Stimulated activated CD8-positive, alpha-beta memory T cell treated with anti-CD3 and anti-CD28 coated beads, Interleukin-15, amount 100 ng/mL, for 4 hours (primary cell): ENCODE results near the gene COL17A1.

Source experiments
- DNase-seq, 2 donors: peaks; one replicate each; pipeline ENCODE4 v3.0.0-alpha.2; 2020; ENCODE audit warnings: low read depth in 2 of 2

Gene COL17A1

DNA sequence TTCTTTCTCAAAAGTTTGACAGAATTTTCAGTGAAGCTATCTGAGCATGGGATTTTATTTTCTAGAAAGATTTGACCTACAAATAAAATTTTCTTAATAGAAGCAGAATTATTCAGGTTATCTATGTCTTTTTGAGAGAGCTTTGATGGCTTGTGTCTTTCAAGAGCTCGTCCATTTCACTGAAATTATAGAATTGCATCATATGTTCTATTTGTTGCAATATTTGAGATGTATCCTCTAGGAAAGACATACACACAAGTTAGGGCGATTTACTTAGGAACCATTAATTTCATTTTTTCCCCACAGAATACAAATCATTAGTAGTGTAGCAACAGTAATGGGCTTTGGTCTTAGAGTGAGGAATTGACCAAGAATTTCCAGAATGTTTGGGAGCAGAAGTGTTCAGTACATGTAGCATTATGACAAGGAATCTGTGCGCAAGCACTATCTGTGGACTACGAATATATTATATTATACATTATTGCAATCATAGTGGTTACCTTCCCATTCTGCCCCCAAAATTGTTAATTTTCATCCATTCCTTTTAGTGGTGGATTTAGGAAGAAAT, 12.8 kb upstream of the COL17A1 start:
- DNase-seq: no peak

DNA sequence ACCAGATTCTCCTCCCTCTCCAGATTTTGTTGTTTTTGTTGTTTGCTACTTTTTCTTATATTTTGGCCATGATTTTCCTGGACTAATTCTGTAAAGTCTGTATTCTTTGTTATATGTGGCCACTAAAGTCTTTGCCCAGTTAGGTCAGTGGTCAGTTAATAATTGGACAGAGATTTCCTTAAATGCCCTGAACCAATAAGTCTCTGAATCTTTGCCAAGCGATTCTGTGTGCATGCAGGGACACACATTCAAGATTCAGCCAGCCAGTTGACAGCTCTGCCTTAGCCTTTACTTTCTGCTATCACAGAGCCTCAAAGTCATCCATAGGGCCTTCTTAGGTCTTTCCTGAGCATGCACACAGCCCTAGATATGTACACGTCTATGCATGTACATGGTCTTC, 11.0 kb upstream of the COL17A1 start:
- DNase-seq: no peak

DNA sequence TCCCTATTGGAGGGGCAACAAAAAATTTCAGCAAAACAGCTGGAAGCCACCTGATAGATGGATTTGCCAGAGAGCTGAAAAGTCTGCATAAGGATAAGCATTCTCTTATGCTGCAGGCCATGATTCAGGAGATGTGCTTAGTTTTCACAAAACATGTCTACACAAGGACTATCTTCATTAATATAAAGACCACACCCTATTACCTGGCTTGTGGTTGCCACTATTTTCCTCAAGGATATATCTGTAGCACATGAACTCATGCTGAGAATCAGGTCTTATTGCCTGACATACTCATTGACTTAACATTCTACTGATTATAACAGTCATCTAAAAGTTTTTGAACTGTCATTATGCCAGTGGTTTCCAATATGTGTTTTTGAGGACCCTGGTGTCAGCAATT, 7.1 kb upstream of the COL17A1 start:
- no peak for DNase-seq

DNA sequence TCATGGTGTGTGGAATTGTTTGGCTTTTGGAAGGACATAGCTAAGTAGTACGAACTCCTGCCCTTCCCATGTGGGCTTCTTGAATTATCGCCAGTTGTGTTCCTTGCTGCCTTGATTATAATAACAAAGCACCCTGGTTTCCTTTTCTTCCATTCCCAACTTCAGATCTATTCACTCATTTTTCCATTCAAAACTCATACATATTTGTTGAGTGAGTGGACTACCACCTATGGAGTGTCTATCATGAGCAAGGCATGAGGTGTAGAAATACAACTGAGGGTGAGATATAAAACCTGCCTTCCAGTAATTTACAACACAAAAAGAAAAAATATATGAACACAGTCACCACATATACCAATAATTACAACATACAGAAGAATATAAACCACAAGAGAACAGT, 4.9 kb upstream of the COL17A1 start:
- no peak for DNase-seq

DNA sequence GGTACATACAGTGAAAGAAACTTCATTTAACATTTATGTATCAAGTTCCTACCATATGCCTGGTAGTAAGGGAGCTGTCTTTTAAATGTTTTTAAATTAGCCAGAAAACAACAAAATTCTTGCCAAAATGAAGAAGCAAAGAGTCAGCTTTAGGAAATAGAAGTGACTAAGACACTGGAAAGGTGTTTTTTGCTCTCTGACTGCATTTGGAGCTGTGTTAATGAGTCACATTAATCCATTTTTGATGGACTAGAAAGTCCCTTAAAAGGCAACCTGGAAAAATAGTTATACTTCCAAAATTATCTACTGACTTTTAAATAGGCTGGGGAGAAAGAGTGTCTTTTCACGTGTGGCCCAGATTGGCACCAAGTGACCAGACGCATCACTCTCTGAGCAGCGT, 3.9 kb upstream of the COL17A1 start:
- no peak for DNase-seq

DNA sequence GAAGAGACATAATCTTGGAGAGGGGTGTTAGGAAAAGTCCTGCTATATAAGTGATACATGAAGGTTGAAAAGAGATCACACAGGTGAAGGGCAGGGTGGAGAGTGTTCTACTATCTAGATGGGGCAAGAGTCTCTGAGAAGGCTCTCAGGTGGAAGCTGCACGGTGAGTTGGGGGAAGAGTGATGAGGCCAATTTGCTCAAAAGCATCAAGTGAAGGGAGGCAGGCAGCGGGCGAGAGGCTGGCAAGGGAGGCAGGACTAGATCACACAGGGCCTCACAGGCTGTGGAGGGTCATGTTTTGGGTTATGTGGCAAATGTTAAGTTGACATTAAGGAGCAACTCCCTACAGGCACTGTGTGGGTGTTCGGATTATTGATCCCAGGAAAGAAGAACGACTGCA, 2.6 kb upstream of the COL17A1 start:
- DNase-seq: no peak

DNA sequence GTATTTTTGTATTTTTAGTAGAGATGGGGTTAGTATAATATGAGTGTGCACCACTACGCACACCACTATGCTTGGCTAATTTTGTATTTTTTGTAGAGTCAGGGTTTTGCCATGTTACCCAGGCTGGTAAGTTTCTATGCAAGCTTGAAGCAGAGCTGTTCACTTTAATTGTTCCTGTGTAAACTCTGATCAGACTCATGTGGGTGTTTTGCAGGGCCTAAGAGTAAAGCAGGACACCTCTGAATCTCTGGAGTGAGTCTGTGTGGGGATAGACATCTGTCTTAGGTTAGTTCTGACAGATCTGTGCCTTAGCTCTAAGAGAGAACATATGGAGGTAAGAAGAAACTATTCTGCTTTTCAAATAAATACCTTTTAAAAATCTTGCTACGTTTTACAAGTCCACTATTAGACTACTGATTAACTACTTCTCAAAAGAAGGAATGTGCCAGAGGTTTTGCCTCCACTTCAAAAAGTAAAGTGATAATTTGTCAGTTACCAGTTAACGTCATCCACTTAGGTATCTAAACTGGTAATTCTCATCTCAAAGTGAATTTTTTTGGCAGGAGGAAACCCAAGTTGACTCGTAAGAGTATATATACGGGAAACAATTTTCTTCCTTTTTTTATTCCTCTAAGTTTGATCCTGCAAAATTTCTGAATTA, 1.1 kb downstream of the COL17A1 start:
- DNase-seq: no peak

DNA sequence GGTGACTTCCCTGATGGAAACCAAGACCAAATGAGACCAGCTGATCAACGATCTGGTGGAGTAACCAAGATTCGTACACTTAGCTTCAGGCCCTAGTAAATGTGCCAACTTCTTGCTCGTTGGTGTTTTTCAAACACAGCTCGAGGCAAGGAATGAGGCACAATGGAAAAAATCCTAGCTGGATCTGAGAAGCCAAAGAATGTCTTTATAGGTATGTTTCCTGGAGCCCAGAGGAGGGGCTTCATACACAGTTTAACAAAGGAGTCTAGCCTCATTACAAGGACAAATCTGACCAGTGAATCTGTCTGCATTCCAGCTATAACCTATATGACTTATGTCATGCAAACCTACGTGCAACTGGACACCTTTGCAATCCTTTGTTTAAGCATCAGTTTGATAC, 3.7 kb downstream of the COL17A1 start:
- DNase-seq: no peak

DNA sequence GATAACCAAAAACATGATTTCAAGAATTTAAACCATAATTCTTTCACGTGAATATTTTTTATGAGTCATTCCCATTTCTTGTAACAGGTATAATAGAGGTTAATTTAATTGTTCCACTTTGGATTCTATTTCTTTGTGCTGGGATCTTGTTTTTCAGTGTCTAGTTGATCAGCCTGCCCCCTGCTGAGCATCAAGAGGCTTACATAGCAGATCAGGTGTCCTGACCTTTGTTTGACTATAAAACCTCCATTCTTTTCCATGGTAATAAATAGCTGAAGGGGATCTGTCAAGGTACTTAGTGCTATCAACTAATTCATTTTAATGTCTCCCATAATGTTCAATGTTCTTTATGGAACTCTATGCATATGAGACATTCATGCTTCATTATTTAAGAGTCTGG, 4.9 kb downstream of the COL17A1 start:
- DNase-seq: no peak

DNA sequence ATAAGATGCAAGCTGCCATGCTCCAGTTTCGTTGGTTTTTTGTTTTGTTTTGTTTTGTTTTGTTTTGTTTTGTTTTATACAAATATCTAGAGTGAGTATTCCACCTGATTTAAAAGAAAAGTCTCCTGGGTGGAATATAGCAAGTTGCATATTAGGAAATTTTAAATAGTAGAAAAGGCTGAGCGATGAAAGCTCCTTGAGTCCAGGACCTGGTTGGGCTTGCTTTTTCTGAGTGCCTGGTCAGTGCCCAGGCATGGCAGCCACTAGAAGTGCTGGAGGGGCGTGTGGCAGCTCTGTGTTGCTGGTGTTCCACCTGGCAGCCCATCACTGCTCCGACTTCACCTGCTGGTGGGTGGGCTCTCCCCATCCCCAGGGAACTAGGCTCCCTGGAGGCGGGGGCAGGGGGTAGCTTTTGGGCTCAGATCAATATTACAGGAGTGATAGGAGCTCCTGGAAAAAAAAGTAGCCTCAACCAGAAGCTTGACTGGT, 8.0 kb downstream of the COL17A1 start:
- no peak for DNase-seq

DNA sequence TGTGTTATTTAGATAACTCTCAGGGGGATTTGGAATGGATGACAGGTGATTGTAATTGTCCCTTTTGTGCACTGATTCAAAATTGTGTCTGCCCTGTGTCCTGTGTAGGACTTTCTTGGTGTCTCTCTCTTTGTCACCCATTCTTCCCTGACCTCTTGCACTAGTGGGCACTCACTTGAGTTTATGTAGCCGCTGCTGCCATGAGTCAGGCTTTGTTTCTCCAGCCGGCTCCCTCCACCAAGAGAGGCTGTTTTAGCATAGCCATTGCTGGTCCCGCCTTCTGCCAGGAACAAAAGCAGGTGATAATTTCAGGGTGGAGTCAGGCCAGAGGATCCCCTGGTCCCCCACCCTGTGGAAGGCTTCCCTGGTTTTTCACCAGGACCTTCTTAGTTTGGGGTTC, 8.4 kb downstream of the COL17A1 start:
- DNase-seq: no peak

DNA sequence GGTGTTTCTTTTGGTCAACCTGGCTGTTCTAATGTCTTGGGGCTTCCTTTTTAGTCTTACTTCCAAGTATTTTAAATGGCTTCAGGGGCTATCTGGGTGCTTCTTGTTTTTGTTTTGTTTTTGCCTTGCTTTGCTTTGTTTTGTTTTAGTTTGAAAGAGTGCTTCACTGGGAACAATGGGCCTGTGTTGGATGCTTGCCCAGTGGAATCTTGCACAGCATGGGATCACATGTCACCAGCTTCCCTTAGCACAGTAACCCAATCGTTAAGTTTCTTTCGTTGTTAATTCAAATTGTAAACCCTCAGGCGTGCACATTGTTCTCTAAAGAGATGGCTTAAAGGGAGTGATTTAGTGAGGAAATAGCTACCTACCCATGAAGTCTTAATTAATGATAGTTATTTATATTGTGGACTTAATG, 8.9 kb downstream of the COL17A1 start:
- DNase-seq: no peak

DNA sequence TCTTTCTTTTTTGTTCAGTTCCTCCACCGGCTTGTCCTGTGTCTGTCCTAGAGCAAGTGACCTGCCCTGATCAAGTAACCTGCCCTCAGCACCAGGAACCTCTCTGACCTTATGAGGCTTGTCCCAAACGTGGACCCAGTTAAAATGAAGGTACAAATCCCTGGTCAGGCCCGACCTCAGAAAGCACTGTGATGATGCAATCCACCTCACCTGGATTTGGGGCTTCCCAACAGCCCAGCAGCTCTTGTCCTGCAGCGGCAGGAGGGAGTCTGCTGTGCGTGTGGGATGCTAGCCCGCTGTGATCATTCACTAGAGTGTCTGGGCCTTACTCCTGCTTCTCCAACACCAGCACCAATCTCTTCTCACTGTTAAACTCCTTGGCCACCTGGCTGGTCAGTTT, 11.2 kb downstream of the COL17A1 start:
- DNase-seq: no peak

DNA sequence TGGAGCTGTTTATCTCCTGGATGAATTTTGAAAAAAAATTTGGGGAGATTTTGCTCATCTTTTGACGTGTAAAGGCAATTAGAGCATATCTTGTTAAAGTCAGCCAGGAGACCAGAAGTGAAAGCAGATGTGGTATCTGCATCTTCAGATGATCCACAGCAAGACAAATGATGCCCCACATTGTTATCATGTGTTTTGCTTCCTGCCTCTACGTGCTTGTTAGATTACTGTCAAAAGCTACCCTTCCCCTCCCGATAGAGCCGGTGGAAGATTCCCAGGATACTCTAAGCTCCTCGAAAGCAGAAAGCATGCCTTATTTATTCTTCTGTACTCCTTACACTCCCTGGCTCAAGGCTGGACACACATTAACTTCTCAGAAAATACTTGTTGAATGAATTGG, 12.9 kb downstream of the COL17A1 start:
- no peak for DNase-seq

DNA sequence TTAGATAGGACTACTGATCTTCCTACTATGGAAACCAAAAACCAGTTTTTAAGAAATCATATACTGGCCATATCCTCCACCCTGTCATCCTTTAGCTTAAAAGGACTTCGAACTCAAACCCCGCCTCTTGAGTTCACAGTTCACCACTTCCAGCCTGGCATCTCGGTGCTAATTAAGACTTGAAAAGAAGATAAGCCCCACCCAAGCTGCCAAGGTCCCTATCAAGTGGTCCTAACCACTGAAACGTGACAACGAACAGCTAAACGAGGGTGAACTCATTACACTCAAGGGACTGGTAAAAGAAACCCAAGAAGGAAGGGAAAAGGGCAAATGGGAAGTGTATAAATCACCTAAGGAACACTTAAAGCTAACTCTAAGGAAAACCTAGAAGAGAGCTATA, 16.1 kb downstream of the COL17A1 start:
- DNase-seq: no peak

DNA sequence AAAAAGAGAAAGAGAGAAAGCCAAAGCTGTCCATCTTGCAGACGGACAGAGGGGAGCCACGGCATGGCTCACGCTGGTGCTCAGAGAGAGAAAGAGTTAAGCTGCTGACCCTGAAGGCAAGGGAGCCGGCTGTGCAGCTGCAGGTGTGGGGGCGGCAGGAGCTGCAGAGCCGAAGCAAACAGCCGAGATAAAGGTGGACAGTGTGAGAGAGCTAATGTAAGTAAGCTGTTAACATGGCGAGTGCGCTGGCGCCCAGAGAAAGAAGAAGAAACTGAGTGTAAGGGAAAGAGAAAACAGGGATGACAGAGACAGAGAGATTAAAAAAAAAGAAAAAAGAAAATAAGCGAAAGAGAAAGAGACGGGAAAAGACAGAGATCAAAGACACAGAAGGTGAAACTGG, 18.2 kb downstream of the COL17A1 start:
- no peak for DNase-seq

DNA sequence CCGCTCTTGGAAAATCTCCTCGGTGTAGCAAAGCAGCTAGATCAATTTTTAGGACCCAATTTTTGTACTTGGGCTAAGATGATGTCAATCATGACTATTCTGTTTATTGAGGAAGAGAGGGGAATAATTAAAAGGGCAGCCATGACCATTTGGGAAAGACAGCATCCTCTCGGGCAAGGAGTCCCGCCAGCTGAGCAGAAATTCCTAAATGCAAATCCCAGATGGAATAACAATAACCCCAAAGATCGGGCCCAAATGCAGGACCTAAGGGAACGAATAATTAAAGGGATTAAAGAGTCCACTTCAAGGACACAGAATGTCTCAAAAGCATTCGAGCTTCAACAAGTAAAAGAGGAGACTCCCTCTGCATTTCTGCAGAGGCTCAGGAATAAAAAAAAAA, 18.7 kb downstream of the COL17A1 start:
- DNase-seq: no peak

DNA sequence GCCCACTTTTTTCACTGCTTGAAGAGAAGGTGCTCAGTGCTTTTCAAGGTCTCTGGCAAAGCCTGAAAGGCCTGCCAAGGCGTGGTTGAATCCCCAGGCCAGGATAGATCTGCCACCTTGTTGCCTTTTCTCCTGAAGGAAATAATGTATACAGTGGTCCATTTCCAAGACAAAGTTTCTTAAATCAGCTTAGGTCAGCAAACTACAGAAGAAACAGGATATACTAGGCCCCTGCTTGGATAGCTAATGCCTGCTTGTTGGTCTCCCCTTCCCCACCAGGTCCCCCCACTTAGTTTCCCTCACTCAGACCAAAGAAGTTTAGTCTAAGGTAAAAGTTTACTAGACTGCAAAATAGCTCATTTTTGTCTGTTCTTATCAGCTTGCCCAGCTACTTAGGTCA, 19.9 kb downstream of the COL17A1 start:
- DNase-seq: no peak

DNA sequence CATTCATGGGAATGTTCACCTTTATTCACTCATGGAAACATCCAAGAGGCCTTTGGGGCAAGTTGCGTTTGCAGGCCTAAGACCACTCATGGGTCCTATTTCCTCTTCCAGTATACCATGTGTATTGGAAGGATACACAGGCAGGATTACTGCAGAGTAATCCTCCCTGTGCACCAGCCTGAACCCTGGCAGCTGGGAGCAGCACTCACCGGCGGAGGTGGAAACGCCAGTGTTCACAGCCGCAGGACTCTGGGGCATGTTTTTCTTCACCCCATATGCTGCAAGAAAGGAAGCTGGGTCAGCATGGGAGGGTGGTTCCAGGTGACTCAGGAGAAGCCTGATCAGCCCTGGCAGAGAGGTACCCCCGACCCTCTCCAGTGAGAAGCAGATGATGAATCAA, 24.5 kb downstream of the COL17A1 start:
- DNase-seq: no peak

DNA sequence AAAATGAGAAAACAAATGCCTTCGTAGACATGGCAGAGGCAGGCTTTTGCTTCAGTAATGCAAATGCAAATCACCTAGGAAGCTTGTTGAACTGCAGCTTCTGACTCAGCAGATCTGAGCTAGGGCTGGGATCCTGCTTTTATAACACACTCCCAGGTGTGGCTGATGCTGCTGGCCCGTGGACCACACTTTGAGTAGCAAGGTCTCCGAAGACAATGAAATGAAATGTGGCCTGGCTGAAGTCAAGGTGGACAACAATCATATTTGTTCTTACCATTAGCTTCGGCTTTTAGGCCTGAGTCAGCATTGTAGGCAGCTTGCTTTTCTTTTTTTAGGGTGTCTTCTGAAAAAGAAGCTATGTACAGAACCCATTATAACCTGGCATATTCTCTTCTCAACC, 26.3 kb downstream of the COL17A1 start:
- DNase-seq: no peak

DNA sequence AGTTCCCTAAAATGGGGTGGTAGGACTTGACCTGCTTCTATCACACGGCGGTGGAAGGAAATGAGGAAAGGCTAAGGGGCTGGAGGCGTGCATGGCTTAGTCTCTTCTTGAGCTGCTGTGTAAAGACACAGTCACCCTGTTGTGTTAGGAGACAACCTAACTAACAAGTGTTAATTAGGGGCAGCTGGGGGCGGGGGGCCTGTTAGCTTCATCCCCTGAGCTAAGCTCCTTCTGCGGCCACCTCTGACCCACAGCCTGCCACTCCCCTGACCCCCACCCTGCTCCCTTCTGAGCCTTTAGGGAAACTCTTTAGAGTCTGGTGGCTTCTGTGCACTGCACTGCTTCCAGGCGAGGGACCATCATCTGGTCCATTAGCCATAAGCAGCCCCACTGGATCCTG, 28.0 kb downstream of the COL17A1 start:
- no peak for DNase-seq

DNA sequence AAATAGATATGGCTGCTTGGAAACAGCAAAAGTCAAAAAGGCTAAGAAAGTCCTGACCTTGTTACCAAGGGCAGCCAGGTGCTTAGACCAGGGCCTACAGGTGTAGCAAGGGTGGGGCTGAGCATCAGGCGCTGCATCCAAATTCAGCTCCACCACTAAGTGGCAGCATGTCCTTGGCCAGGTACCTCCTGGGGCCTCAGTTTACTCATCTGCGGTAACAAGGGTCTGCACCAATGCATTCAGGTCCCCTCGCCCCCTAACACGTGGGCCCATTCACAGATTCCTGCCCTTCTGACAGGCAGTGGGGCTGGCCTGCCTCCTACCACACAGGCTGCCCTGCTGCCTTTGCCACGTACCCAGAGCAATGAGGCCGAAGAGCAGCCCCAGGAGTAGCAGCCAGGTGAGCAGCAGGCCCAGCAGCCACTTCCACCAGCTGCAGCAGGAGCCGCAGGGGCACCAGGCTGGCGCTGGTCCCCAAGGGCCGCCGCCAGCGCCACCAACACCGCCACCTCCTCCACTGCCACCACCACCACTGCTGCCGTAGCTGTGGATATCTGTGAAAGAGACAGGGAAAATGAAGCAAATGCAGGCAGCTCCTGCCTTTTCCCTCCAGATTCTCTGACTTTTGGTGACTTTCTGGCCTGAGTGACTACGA, 28.9 kb downstream of the COL17A1 start:
- DNase-seq: no peak

DNA sequence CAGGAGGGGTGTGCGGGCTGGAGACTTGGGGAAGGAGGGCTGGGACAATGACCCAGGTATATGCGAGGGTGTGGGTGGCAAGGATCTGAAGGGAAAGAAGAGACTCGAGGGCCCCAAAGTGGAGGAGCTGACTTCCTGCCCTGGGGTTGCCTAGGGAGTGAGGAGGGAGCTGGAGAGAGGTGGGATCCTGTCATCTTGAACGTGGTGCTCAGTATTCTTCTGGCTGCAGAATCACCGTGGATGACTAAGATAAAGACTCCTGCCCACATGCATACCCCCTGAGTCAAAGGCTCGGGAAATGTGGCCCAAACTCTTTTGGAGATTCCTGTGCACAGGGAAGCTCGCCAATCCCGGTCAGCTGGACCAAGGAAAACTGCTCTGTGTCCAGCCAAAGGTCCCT, 31.2 kb downstream of the COL17A1 start:
- DNase-seq: no peak

DNA sequence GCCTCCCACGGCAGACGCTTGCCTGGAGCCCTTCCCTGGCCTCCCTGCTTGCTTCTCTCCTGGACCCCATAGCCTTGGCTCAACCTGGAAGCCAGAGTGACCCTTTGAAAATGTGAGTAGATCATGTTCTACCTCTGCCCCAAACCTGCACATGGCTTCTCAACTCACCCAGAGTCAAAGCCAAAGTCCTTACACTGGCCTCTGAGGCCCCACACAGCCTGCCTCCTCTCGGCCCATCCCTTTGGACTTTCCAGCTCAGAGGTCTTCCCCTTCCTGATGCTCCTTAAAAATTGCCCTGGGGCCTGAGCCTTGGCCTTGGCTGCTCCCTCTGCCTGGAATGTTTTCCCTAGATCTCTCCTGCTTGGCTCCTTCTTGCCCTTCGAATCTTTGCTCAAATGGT, 32.5 kb downstream of the COL17A1 start:
- no peak for DNase-seq
